H7 (cell line): ENCODE data around the gene FUT7. TPM values are rescaled to one million over a fixed set of nuclear protein-coding genes. Genes with fewer than 3 reads are reported as not detected.

Experiments used
- total RNA-seq: library from RNA; depleted of rRNA; stranded (reverse); fragments of >200 nt; shearing (Covaris generic); gene quantifications from 2 replicates; pipeline ENCODE4 v1.2.3, GENCODE V29; 2014; rRNA removed

The FUT7 gene
- total RNA-seq, 1 experiment from 2014 or later = not detected

Other genes with a start within 250 kb of the FUT7 start
- 73.9 and 80.6 TPM in 2 replicates for gene TMEM141, start 240.7 kb downstream of the FUT7 start, total RNA-seq
- gene CCDC183, start 235.8 kb downstream of the FUT7 start, total RNA-seq = 0.66 and 0.85 TPM in 2 replicates
- 150 TPM in 2 replicates for gene RABL6, start 224.1 kb downstream of the FUT7 start, total RNA-seq
- 0.14 and 0.52 TPM in 2 replicates for gene AJM1, start 189.6 kb downstream of the FUT7 start, total RNA-seq
- 68.2 and 75.5 TPM in 2 replicates for gene PHPT1, start 182.7 kb downstream of the FUT7 start, total RNA-seq
- 1.2 and 3.0 TPM in 2 replicates for gene MAMDC4, start 179.7 kb downstream of the FUT7 start, total RNA-seq
- gene EDF1, start 165.8 kb downstream of the FUT7 start, total RNA-seq = 213 and 240 TPM in 2 replicates
- gene TRAF2, start 145.6 kb downstream of the FUT7 start, total RNA-seq = 40.9 and 48.6 TPM in 2 replicates
- gene FBXW5, start 87.3 kb downstream of the FUT7 start, total RNA-seq = 97.5 and 105 TPM in 2 replicates
- gene C8G, start 86.8 kb downstream of the FUT7 start, total RNA-seq = not detected in 2 replicates
- gene LCN12, start 79.8 kb downstream of the FUT7 start, total RNA-seq = 0.38 and 2.9 TPM in 2 replicates
- gene PTGDS, start 54.6 kb downstream of the FUT7 start, total RNA-seq = 1.3 and 2.0 TPM in 2 replicates
- 0.21 and 0.33 TPM in 2 replicates for gene LCNL1, start 49.1 kb downstream of the FUT7 start, total RNA-seq
- 45.7 and 53.2 TPM in 2 replicates for gene PAXX, start 39.7 kb downstream of the FUT7 start, total RNA-seq
- not detected in 2 replicates for gene CLIC3, start 35.5 kb downstream of the FUT7 start, total RNA-seq
- 6.8 and 10.4 TPM in 2 replicates for gene ABCA2, start 3.9 kb downstream of the FUT7 start, total RNA-seq
- 10.1 and 25.1 TPM in 2 replicates for gene NPDC1, start 14.1 kb upstream of the FUT7 start, total RNA-seq
- not detected in 2 replicates for gene ENTPD2, start 22.0 kb upstream of the FUT7 start, total RNA-seq
- 59.7 and 59.9 TPM in 2 replicates for gene SAPCD2, start 38.5 kb upstream of the FUT7 start, total RNA-seq
- 9.0 and 14.9 TPM in 2 replicates for gene UAP1L1, start 45.4 kb upstream of the FUT7 start, total RNA-seq
- gene MAN1B1, start 54.9 kb upstream of the FUT7 start, total RNA-seq = 70.5 and 70.9 TPM in 2 replicates
- 15.8 and 18.2 TPM in 2 replicates for gene DPP7, start 82.6 kb upstream of the FUT7 start, total RNA-seq
- 0.33 and 0.52 TPM in 2 replicates for gene GRIN1, start 107.1 kb upstream of the FUT7 start, total RNA-seq
- gene LRRC26, start 138.0 kb upstream of the FUT7 start, total RNA-seq = 0.59 and 0.67 TPM in 2 replicates
- not detected in 2 replicates for gene TMEM210, start 140.0 kb upstream of the FUT7 start, total RNA-seq
- 26.2 and 37.0 TPM in 2 replicates for gene ANAPC2, start 156.5 kb upstream of the FUT7 start, total RNA-seq
- 109 and 143 TPM in 2 replicates for gene SSNA1, start 156.6 kb upstream of the FUT7 start, total RNA-seq
- gene TPRN, start 168.7 kb upstream of the FUT7 start, total RNA-seq = 19.3 and 23.3 TPM in 2 replicates
- 59.1 and 62.3 TPM in 2 replicates for gene TMEM203, start 173.6 kb upstream of the FUT7 start, total RNA-seq
- 22.2 and 22.7 TPM in 2 replicates for gene NDOR1, start 173.6 kb upstream of the FUT7 start, total RNA-seq
- gene RNF208, start 190.2 kb upstream of the FUT7 start, total RNA-seq = 1.0 TPM in 2 replicates
- 0.83 and 2.9 TPM in 2 replicates for gene CYSRT1, start 193.1 kb upstream of the FUT7 start, total RNA-seq
- gene RNF224, start 195.4 kb upstream of the FUT7 start, total RNA-seq = not detected in 2 replicates
- gene SLC34A3, start 198.8 kb upstream of the FUT7 start, total RNA-seq = 0.03 TPM in 1 of 2 replicates, not detected in the other
- gene TUBB4B, start 209.2 kb upstream of the FUT7 start, total RNA-seq = 238 and 257 TPM in 2 replicates
- not detected in 2 replicates for gene STPG3, start 219.2 kb upstream of the FUT7 start, total RNA-seq
- 112 and 121 TPM in 2 replicates for gene NELFB, start 223.2 kb upstream of the FUT7 start, total RNA-seq
- gene TOR4A, start 245.6 kb upstream of the FUT7 start, total RNA-seq = 21.3 and 23.2 TPM in 2 replicates